HL-60 (cell line): ENCODE data around the gene DSCAML1.

Source experiments
- POLR2AphosphoS5 ChIP-seq: IDR thresholded peaks from 2 replicates; pipeline ENCODE4 v1.6.1; 2012; ENCODE audit warnings: low read depth
- TF ChIP-seq, protein P1 (sequence below): IDR thresholded peaks from one replicate; pipeline ENCODE4 v1.5.1; 2011; ENCODE audit warnings: low read length, control low read depth, inconsistent platforms; ENCODE audit not compliant: insufficient read depth

GRCh38 chr11:117620086-117620485 is 176.9 kb downstream of the DSCAML1 start:
- TF ChIP-seq, protein P1, sequence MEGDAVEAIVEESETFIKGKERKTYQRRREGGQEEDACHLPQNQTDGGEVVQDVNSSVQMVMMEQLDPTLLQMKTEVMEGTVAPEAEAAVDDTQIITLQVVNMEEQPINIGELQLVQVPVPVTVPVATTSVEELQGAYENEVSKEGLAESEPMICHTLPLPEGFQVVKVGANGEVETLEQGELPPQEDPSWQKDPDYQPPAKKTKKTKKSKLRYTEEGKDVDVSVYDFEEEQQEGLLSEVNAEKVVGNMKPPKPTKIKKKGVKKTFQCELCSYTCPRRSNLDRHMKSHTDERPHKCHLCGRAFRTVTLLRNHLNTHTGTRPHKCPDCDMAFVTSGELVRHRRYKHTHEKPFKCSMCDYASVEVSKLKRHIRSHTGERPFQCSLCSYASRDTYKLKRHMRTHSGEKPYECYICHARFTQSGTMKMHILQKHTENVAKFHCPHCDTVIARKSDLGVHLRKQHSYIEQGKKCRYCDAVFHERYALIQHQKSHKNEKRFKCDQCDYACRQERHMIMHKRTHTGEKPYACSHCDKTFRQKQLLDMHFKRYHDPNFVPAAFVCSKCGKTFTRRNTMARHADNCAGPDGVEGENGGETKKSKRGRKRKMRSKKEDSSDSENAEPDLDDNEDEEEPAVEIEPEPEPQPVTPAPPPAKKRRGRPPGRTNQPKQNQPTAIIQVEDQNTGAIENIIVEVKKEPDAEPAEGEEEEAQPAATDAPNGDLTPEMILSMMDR: no peak
- TF ChIP-seq POLR2AphosphoS5: no peak
